Left ventricle myocardium inferior (tissue), 1 donor: ENCODE results near the gene PALM. TPM values are rescaled to one million over a fixed set of nuclear protein-coding genes. Genes with fewer than 3 reads are reported as not detected.

Experiments
- DNase-seq: peaks from one replicate; pipeline ENCODE4 v3.0.0-alpha.2; 2020
- H3K27ac ChIP-seq: fragments of 200-600 bp; replicated peaks from 2 replicates; pipeline ENCODE4 v1.8.0; 2021
- H3K27me3 ChIP-seq: fragments of 200-600 bp; 2 replicates; pipeline ENCODE4 v1.8.0; 2021; ENCODE audit warnings: low read depth
- H3K36me3 ChIP-seq: fragments of 200-600 bp; 2 replicates; pipeline ENCODE4 v1.8.0; 2021
- H3K4me1 ChIP-seq: fragments of 200-600 bp; 2 replicates; pipeline ENCODE4 v1.8.0; 2021
- H3K4me3 ChIP-seq: fragments of 200-600 bp; 2 replicates; pipeline ENCODE4 v1.8.0; 2021; ENCODE audit warnings: mild to moderate bottlenecking, moderate library complexity
- H3K9me3 ChIP-seq: fragments of 200-600 bp; replicated peaks from 2 replicates; pipeline ENCODE4 v1.8.0; 2021
- intact Hi-C: fragments of 100-400 bp; cut with micrococcal nuclease; formaldehyde crosslinking; loops from one replicate; pipeline ENCODE4 v1.11.0; 2022
- total RNA-seq: library from RNA; stranded (reverse); fragmentation: NEBNext Ultra II Directional; extraction: Animal tissue kit (Norgen Biotek cat#: 25700); gene quantifications from one replicate; pipeline ENCODE4 v1.2.1, GENCODE V29; 2021
- TF ChIP-seq, protein P1 (sequence below): fragments of 200-600 bp; IDR thresholded peaks from 2 replicates; pipeline ENCODE4 v1.8.0; 2021; ENCODE audit warnings: antibody characterized with exemption, mild to moderate bottlenecking, borderline replicate concordance
- donor health status: DM: no; HTN: yes; CAD: no; lungs with severe emphysema.

PALM gene
- total RNA-seq, 1 donor from 2014 or later: 26.8 TPM

DNA sequence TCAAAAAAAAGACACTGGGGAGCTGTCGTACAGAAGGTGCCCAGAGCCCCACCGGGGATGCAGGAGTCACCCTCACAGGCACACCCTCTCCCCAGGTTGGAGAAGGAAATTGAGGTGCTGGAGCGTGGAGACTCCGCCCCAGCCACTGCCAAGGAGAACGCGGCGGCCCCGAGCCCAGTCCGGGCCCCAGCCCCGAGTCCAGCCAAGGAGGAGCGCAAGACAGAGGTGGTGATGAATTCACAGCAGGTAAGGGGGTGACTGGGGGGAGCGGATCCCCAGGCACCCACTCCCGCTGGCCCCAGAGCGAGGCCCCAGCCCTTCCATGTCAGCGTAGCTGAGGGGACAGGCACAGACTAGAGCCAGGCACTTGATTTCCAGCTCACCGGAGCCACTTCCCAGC lies 22.3 kb downstream of the PALM start:
- Histone ChIP-seq H3K4me3 (no peak overlapping the region), H3K27ac (no peak overlapping the region), H3K27me3 (no peaks in the 10 kb centered on the region), H3K4me1 (peaks cover 51% of the 10 kb centered on the region), H3K9me3 (no peaks in the 10 kb centered on the region), H3K36me3 (peaks cover 21% of the 10 kb centered on the region)
- intact Hi-C loops: loop anchor here (5.0 kb wide), 1 partner anchor 64 kb away; no protein-coding TSS in a partner anchor
- TF ChIP-seq, protein P1, sequence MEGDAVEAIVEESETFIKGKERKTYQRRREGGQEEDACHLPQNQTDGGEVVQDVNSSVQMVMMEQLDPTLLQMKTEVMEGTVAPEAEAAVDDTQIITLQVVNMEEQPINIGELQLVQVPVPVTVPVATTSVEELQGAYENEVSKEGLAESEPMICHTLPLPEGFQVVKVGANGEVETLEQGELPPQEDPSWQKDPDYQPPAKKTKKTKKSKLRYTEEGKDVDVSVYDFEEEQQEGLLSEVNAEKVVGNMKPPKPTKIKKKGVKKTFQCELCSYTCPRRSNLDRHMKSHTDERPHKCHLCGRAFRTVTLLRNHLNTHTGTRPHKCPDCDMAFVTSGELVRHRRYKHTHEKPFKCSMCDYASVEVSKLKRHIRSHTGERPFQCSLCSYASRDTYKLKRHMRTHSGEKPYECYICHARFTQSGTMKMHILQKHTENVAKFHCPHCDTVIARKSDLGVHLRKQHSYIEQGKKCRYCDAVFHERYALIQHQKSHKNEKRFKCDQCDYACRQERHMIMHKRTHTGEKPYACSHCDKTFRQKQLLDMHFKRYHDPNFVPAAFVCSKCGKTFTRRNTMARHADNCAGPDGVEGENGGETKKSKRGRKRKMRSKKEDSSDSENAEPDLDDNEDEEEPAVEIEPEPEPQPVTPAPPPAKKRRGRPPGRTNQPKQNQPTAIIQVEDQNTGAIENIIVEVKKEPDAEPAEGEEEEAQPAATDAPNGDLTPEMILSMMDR: no peak
- no peak for DNase-seq

DNA sequence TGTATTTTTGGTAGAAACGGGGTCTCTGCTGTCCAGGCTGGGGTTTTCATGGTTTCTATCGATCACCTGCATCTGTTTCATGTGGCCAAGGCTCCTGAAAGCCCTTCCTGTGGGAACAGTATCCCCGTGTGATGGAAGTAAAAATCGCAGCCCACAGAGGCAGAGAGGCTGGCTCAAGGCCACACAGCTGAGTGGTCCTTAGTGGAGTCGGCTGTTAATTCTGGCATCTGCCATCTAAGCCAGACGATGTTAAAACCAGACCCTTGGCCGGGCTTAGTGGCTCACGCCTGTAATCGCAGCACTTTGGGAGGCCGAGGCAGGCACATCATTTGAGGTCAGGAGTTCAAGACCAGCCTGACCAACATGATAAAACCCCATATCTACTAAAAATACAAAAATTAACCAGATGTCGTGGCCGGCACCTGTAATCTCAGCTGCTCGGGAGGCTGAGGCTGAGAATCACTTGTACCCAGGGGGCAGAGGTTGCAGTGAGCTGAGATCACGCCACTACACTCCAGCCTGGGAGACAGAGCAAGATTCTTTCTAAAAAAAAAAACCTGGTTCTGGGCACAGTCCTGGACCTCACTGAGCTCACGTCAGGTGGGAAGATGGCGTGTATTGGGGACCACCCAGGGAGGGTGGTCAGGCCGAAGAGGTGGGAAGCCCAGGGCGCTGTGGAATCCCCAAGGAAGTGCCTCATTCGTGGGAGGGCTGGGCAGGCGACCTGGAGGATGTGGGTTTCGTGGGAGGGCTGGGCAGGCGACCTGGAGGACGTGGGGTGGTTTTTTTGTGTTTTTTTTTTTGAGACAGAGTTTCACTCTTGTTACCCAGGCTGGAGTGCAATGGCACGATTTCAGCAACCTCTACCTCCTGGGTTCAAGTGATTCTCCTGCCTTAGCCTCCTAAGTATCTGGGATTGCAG lies 23.7 kb downstream of the PALM start:
- Histone ChIP-seq H3K9me3 (no peaks in the 10 kb centered on the region), H3K4me3 (no peak overlapping the region), H3K4me1 (peaks cover 43% of the 10 kb centered on the region), H3K27me3 (no peaks in the 10 kb centered on the region), H3K36me3 (peaks cover 30% of the 10 kb centered on the region), H3K27ac (no peak overlapping the region)
- TF ChIP-seq, protein P1: no peak
- intact Hi-C loops: loop anchor here (5.0 kb wide), 1 partner anchor 65 kb away; no protein-coding TSS in a partner anchor
- no peak for DNase-seq

DNA sequence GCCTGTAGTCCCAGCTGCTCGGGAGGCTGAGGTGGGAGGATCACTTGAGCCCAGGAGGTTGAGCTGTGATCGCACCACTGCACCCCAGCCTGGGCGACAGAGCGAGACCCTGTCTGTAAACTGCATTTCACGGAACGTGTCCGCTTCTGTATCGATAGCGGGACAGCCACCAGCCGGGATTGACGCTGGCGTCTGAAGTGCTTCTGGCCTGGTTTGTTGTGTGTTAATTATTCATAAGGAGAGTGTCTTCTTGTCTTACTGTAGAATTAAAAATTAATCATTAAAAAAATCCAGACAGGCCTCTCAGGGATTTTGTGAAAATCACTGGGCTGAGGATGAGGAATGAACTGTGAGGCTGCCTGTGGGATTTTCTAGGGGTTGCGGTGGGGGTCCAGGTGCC lies 26.0 kb downstream of the PALM start:
- peak overlapping the region; percentile 21 for H3K27ac ChIP-seq

DNA sequence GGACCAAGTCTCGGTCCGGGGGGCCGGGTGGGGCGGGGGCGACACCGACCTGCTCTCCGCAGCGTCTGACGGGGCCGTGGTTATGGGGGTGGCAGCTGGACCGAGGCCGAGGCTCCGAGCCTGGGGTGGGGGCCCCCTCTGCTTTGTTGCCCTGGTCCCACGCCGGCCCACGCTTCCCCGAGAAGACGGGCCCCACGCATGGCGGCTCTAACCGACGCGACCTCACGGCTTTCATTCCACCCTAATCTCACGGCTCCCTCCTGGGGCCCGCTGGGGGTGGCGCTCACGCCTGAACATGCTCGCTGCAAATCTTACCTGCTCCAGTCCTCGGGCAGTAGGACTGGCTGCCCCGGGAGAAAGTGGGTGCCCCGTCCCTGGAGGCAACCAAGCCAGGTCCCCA lies 27.4 kb downstream of the PALM start:
- TF ChIP-seq, protein P1: no peak
- no peak overlapping the region for H3K27ac ChIP-seq
- DNase-seq: no peak
- peaks cover 39% of the 10 kb centered on the region for H3K36me3 ChIP-seq
- intact Hi-C loops: no loop called here
- H3K9me3 ChIP-seq: no peaks in the 10 kb centered on the region
- H3K4me1 ChIP-seq: peaks cover 17% of the 10 kb centered on the region
- no peak overlapping the region for H3K4me3 ChIP-seq
- peaks cover 6% of the 10 kb centered on the region for H3K27me3 ChIP-seq

More for the DNA sequence above, 26.0 kb downstream of the PALM start:
- Histone ChIP-seq H3K27me3 (peaks cover 6% of the 10 kb centered on the region), H3K4me3 (no peak overlapping the region), H3K4me1 (peaks cover 23% of the 10 kb centered on the region), H3K9me3 (no peaks in the 10 kb centered on the region), H3K36me3 (peaks cover 31% of the 10 kb centered on the region)
- TF ChIP-seq, protein P1: no peak
- intact Hi-C loops: loop anchor here (5.0 kb wide), 1 partner anchor 67 kb away; no protein-coding TSS in a partner anchor
- no peak for DNase-seq

DNA sequence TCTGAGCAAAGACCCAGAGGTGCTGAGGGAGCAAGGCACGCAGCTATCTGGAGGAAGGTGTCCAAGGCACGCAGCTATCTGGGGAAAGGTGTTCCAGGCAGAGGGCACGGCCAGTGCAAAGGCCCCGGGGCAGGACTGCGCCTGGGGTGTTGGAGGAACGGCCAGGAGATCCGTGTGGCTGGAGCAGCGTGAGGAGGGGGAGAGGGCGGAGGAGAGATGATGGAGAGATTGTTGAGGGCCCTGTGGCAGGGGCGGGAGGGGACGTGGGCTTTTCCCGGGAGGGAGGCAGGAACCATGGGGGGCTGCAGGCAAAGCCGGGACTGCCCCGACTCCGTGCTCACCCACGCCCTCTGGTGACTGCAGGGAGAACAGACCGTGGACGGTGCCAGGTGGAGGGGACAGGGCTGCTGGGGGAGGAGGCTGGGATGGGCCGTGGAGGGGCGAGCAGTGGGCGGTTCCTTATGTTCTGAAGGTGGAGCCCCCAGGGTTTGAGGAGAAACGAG lies 28.9 kb downstream of the PALM start:
- TF ChIP-seq, protein P1: peak; percentile 66
- H3K9me3 ChIP-seq: no peaks in the 10 kb centered on the region
- H3K27ac ChIP-seq: no peak overlapping the region
- intact Hi-C loops: no loop called here
- peaks cover 6% of the 10 kb centered on the region for H3K27me3 ChIP-seq
- no peak for DNase-seq
- H3K36me3 ChIP-seq: peaks cover 34% of the 10 kb centered on the region
- no peak overlapping the region for H3K4me3 ChIP-seq
- H3K4me1 ChIP-seq: peaks cover 17% of the 10 kb centered on the region
